ENCODE measurements around the gene ZBTB47.

DNA sequence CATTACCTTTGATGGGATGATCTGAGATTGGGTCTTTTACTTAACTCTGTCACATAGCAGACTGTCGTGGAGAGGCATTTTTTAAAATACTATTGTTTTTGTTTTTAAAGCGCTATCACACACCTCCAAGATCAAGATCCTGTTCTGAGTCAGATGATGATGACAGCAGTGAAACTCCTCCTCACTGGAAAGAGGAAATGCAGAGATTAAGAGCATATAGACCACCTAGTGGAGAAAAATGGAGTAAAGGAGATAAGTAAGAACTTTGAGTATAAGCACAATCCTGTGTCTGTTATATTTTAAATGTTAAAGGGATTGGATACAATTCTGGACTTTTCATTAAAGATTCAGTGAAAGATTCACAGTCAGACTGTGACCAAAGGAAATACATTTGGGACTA lies 18.4 kb upstream of the ZBTB47 start:
- TF ChIP-seq, protein P1, sequence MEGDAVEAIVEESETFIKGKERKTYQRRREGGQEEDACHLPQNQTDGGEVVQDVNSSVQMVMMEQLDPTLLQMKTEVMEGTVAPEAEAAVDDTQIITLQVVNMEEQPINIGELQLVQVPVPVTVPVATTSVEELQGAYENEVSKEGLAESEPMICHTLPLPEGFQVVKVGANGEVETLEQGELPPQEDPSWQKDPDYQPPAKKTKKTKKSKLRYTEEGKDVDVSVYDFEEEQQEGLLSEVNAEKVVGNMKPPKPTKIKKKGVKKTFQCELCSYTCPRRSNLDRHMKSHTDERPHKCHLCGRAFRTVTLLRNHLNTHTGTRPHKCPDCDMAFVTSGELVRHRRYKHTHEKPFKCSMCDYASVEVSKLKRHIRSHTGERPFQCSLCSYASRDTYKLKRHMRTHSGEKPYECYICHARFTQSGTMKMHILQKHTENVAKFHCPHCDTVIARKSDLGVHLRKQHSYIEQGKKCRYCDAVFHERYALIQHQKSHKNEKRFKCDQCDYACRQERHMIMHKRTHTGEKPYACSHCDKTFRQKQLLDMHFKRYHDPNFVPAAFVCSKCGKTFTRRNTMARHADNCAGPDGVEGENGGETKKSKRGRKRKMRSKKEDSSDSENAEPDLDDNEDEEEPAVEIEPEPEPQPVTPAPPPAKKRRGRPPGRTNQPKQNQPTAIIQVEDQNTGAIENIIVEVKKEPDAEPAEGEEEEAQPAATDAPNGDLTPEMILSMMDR (IDR thresholded peaks at IDR 0.05; ENCODE audit: poor library complexity, severe bottlenecking), result no peak
- TF ChIP-seq MXI1 (conservative IDR thresholded peaks at IDR 0.05; ENCODE audit: poor library complexity, severe bottlenecking), result no peak
- TF ChIP-seq, protein P2, sequence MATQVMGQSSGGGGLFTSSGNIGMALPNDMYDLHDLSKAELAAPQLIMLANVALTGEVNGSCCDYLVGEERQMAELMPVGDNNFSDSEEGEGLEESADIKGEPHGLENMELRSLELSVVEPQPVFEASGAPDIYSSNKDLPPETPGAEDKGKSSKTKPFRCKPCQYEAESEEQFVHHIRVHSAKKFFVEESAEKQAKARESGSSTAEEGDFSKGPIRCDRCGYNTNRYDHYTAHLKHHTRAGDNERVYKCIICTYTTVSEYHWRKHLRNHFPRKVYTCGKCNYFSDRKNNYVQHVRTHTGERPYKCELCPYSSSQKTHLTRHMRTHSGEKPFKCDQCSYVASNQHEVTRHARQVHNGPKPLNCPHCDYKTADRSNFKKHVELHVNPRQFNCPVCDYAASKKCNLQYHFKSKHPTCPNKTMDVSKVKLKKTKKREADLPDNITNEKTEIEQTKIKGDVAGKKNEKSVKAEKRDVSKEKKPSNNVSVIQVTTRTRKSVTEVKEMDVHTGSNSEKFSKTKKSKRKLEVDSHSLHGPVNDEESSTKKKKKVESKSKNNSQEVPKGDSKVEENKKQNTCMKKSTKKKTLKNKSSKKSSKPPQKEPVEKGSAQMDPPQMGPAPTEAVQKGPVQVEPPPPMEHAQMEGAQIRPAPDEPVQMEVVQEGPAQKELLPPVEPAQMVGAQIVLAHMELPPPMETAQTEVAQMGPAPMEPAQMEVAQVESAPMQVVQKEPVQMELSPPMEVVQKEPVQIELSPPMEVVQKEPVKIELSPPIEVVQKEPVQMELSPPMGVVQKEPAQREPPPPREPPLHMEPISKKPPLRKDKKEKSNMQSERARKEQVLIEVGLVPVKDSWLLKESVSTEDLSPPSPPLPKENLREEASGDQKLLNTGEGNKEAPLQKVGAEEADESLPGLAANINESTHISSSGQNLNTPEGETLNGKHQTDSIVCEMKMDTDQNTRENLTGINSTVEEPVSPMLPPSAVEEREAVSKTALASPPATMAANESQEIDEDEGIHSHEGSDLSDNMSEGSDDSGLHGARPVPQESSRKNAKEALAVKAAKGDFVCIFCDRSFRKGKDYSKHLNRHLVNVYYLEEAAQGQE (IDR thresholded peaks at IDR 0.05; ENCODE audit: borderline replicate concordance), result no peak
- TF ChIP-seq POLR2AphosphoS5 (IDR thresholded peaks at IDR 0.05), result no peak
- TF ChIP-seq EP300 (conservative IDR thresholded peaks at IDR 0.05; ENCODE audit: poor library complexity, severe bottlenecking), result no peak
- no peak for TF ChIP-seq EZH2 (IDR thresholded peaks at IDR 0.05; ENCODE audit: borderline replicate concordance, insufficient read depth, low read length, poor library complexity, severe bottlenecking)
